ENCODE results near the gene AGXT. TPM values are rescaled to one million over a fixed set of nuclear protein-coding genes. Genes with fewer than 3 reads are reported as not detected.

Gene AGXT
- under 0.01 TPM in 1 of 2 replicates, not detected in the other for total RNA-seq

GRCh38 chr2:240868286-240869108 is at the start of gene AGXT:
AGXT (plus strand) TSS chr2:240868824; CDS start chr2:240868866, 42 bp downstream.

GRCh38 chr2:240819858-240820606 is 48.6 kb upstream of the AGXT start, which contains the start of gene KIF1A:
KIF1A (minus strand) TSS chr2:240820219; CDS start chr2:240797752, 22,467 bp downstream.

GRCh38 chr2:240895656-240896388 is 27.2 kb downstream of the AGXT start, which contains the start of gene MAB21L4:
MAB21L4 (minus strand) TSS chr2:240896156; CDS start chr2:240895997, 159 bp downstream.

GRCh38 chr2:240906141-240906910 is 37.7 kb downstream of the AGXT start, which contains the start of gene CROCC2:
CROCC2 (plus strand) TSS chr2:240906336; CDS start chr2:240906514, 178 bp downstream.

Other genes starting within 250 kb of the AGXT start
- 0.16 and 0.50 TPM in 2 replicates for gene GPR35, start 243.3 kb upstream of the AGXT start, total RNA-seq
- gene AQP12B, start 185.9 kb upstream of the AGXT start, total RNA-seq: not detected in 2 replicates
- not detected in 2 replicates for gene AQP12A, start 177.0 kb upstream of the AGXT start, total RNA-seq
- gene KIF1A, start 48.6 kb upstream of the AGXT start, total RNA-seq: 0.44 TPM in 1 of 2 replicates, not detected in the other
- not detected in 2 replicates for gene MAB21L4, start 27.3 kb downstream of the AGXT start, total RNA-seq
- not detected in 2 replicates for gene CROCC2, start 37.5 kb downstream of the AGXT start, total RNA-seq
- 7.8 and 19.8 TPM in 2 replicates for gene SNED1, start 129.8 kb downstream of the AGXT start, total RNA-seq
- 16.8 and 48.6 TPM in 2 replicates for gene MTERF4, start 233.5 kb downstream of the AGXT start, total RNA-seq